SK-N-SH treated with all-trans-retinoic acid at 6 μM for 48 hours (cell line): ENCODE measurements around the gene OTX2.

Source experiments
- ATAC-seq: fragments of 200-7000 bp; cut with Tn5 transposase; 3 replicates; pipeline ENCODE4 v1.9.1; 2020; ENCODE audit warnings: mild to moderate bottlenecking, moderate library complexity
- ARNTL ChIP-seq: fragments of 450-650 bp; formaldehyde crosslinking; IDR thresholded peaks from 2 replicates; pipeline ENCODE4 v1.5.0; 2020; ENCODE audit warnings: low read depth, mild to moderate bottlenecking, moderate library complexity, borderline replicate concordance
- BACH2 ChIP-seq: fragments of 250-450 bp; sonication (Bioruptor Pico); IDR thresholded peaks from 2 replicates; pipeline ENCODE4 v1.9.0; 2021; ENCODE audit warnings: mild to moderate bottlenecking, borderline replicate concordance
- CREB5 ChIP-seq: fragments of 250-450 bp; sonication (Bioruptor Pico); IDR thresholded peaks from 2 replicates; pipeline ENCODE4 v1.5.1; 2020; ENCODE audit warnings: low read depth, mild to moderate bottlenecking, moderate library complexity
- CSDC2 ChIP-seq: fragments of 250-450 bp; sonication (Bioruptor Pico); IDR thresholded peaks from 2 replicates; pipeline ENCODE4 v1.5.0; 2020; ENCODE audit warnings: mild to moderate bottlenecking, moderate library complexity
- CSRNP3 ChIP-seq: fragments of 250-450 bp; sonication (Bioruptor Pico); IDR thresholded peaks from 2 replicates; pipeline ENCODE4 v1.5.1; 2021; ENCODE audit warnings: mild to moderate bottlenecking, moderate library complexity
- ESRRG ChIP-seq: fragments of 250-450 bp; sonication (Bioruptor Pico); IDR thresholded peaks from 2 replicates; pipeline ENCODE4 v1.6.1; 2021; ENCODE audit warnings: mild to moderate bottlenecking
- GLIS3 ChIP-seq: fragments of 250-450 bp; sonication (Bioruptor Pico); IDR thresholded peaks from 2 replicates; pipeline ENCODE4 v1.5.0; 2020; ENCODE audit warnings: mild to moderate bottlenecking, moderate library complexity
- PATZ1 ChIP-seq: fragments of 250-450 bp; sonication (Bioruptor Pico); IDR thresholded peaks from 2 replicates; pipeline ENCODE4 v1.8.0; 2020; ENCODE audit warnings: mild to moderate bottlenecking, moderate library complexity, borderline replicate concordance
- POU6F1 ChIP-seq: fragments of 250-450 bp; sonication (Bioruptor Pico); IDR thresholded peaks from 2 replicates; pipeline ENCODE4 v1.8.0; 2021; ENCODE audit warnings: low read depth, mild to moderate bottlenecking, moderate library complexity, borderline replicate concordance
- PPARA ChIP-seq: fragments of 250-450 bp; sonication (Bioruptor Pico); IDR thresholded peaks from 2 replicates; pipeline ENCODE4 v1.5.0; 2020; ENCODE audit warnings: mild to moderate bottlenecking, borderline replicate concordance
- RARB ChIP-seq: fragments of 250-450 bp; sonication (Bioruptor Pico); IDR thresholded peaks from 2 replicates; pipeline ENCODE4 v1.8.0; 2021; ENCODE audit warnings: mild to moderate bottlenecking, moderate library complexity
- SNAI2 ChIP-seq: fragments of 250-450 bp; sonication (Bioruptor Pico); IDR thresholded peaks from 2 replicates; pipeline ENCODE4 v1.5.0; 2020; ENCODE audit warnings: mild to moderate bottlenecking, moderate library complexity
- TOX ChIP-seq: fragments of 250-450 bp; sonication (Bioruptor Pico); IDR thresholded peaks from 2 replicates; pipeline ENCODE4 v1.8.0; 2021; ENCODE audit warnings: mild to moderate bottlenecking, moderate library complexity, borderline replicate concordance
- TSHZ2 ChIP-seq: fragments of 250-450 bp; sonication (Bioruptor Pico); IDR thresholded peaks from 2 replicates; pipeline ENCODE4 v1.5.0; 2020; ENCODE audit warnings: mild to moderate bottlenecking, moderate library complexity
- ZC3H10 ChIP-seq: fragments of 250-450 bp; sonication (Bioruptor Pico); IDR thresholded peaks from 2 replicates; pipeline ENCODE4 v1.5.1; 2021; ENCODE audit warnings: mild to moderate bottlenecking, moderate library complexity
- ZFP30 ChIP-seq: fragments of 450-650 bp; formaldehyde crosslinking; IDR thresholded peaks from 2 replicates; pipeline ENCODE4 v1.5.0; 2022; ENCODE audit warnings: mild to moderate bottlenecking, moderate library complexity
- ZNF565 ChIP-seq: fragments of 450-650 bp; formaldehyde crosslinking; conservative IDR thresholded peaks from 2 replicates; pipeline ENCODE4 v1.5.0; 2020; ENCODE audit warnings: low read depth, mild to moderate bottlenecking, moderate library complexity
- ZNF70 ChIP-seq: fragments of 450-650 bp; formaldehyde crosslinking; IDR thresholded peaks from 2 replicates; pipeline ENCODE4 v1.5.0; 2020; ENCODE audit warnings: mild to moderate bottlenecking, moderate library complexity
- ZNF8 ChIP-seq: fragments of 450-650 bp; formaldehyde crosslinking; IDR thresholded peaks from 2 replicates; pipeline ENCODE4 v1.5.0; 2020; ENCODE audit warnings: mild to moderate bottlenecking, moderate library complexity

OTX2 gene

GRCh38 chr14:56826214-56826613 lies 15.9 kb upstream of the OTX2 start:
- no peak for ATAC-seq
- TF ChIP-seq SNAI2 (CRISPR knock-in tag) (no peak), ZNF8 (CRISPR knock-in tag) (no peak), GLIS3 (CRISPR knock-in tag) (no peak), ZNF565 (CRISPR knock-in tag) (no peak), BACH2 (CRISPR knock-in tag) (no peak), POU6F1 (CRISPR knock-in tag) (no peak), ZC3H10 (CRISPR knock-in tag) (no peak), ZFP30 (no peak), TOX (CRISPR knock-in tag) (no peak)

GRCh38 chr14:56821805-56822610 lies 11.7 kb upstream of the OTX2 start:
- no peak for ATAC-seq
- no peak for TF ChIP-seq BACH2 (CRISPR knock-in tag)
- no peak for TF ChIP-seq POU6F1 (CRISPR knock-in tag)
- TF ChIP-seq ZNF565 (CRISPR knock-in tag) = no peak

- TF ChIP-seq PATZ1 (CRISPR knock-in tag) (no peak), CREB5 (CRISPR knock-in tag) (no peak), TOX (CRISPR knock-in tag) (no peak), ZNF70 (CRISPR knock-in tag) (no peak), ESRRG (CRISPR knock-in tag) (no peak), PPARA (CRISPR knock-in tag) (no peak), GLIS3 (CRISPR knock-in tag) (no peak), TSHZ2 (CRISPR knock-in tag) (no peak), ZNF8 (CRISPR knock-in tag) (no peak), RARB (CRISPR knock-in tag) (no peak), CSRNP3 (CRISPR knock-in tag) (no peak), ARNTL (no peak), ZFP30 (no peak), ZNF565 (CRISPR knock-in tag) (no peak), POU6F1 (CRISPR knock-in tag) (no peak), CSDC2 (CRISPR knock-in tag) (no peak)
- no peak for ATAC-seq
These were observed 10.9 kb upstream of the OTX2 start for GRCh38 chr14:56821177-56821576.
